Measurements from ENCODE around the gene SNTG2.

SNTG2 gene

DNA sequence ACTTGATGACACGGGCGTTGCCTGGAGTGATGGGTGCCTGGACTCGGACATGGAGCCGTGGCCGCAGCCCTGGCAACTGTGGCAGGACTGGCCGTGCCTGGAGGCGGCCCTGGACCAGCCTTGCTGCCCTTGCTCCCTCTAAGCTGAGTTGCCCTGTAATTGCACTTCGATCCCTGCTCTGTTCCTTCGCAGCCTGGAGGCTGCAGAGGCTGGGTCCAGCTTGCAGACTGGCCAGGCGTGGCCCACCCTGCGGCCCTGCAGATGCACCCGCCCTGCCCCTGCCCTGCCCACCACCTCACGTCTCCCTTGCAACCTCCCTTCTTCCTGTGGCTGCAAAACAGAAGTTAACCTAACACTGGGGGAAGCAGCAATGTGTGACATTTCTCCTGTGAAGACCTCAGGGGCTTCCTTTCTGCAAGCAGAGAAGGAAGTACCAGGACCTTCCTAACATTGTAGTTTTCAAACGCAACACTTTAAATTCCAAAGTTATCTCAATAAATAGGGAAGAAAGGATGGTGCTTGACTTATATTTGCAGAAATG, 288.0 kb downstream of the SNTG2 start:
- Histone ChIP-seq H3K36me3 (ENCODE audit: control insufficient read depth, insufficient read depth, low read length) (no peaks in the 10 kb centered on the region), H3K4me3 (ENCODE audit: low read length) (no peak overlapping the region), H3K27me3 (ENCODE audit: control insufficient read depth, insufficient read depth, low read length) (no peaks in the 10 kb centered on the region), H3K9ac (ENCODE audit: low read length) (no peak overlapping the region), H3K4me1 (ENCODE audit: control insufficient read depth, insufficient read depth, low read length) (no peaks in the 10 kb centered on the region), H3K27ac (ENCODE audit: low read depth, low read length) (no peak overlapping the region)

DNA sequence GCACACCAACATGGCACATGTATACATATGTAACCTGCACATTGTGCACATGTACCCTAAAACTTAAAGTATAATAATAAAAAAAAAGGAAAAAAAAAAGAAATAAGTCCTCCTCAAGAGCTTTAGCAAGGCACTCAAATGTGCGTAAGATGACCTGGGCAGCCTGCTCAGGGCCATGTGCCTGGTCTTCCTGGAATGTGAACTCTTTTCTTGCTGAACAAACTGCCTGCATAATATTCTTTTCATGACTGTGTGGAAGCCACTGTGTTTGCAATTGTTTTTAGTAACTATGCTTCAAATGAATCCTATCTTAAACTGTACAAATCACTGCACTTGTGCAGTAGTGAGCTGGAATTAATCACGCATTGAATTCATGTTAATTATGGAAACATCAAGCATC, 294.5 kb downstream of the SNTG2 start:
- H3K27ac ChIP-seq (ENCODE audit: low read depth, low read length): no peak overlapping the region

DNA sequence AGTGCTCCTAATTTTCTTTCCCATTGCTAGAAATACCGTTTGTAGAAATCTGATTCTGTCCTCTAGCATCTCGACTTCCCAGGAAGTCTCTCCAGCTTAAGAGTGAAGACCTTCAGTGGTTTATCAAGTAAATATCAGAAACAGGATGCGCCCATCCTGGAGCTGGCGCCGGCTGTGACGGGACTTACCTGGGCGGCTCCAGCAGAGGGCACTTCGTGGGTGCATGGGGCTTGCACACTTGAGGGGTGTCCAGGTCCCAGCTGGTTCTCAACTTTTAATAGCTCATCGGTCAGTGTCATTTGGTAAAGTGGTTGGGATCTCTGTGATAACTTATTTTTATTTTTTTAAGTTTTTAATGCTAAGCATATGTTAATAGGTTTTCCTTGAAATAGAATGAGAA, 295.6 kb downstream of the SNTG2 start:
- no peaks in the 10 kb centered on the region for H3K27me3 ChIP-seq (ENCODE audit: control insufficient read depth, insufficient read depth, low read length)
- H3K9ac ChIP-seq (ENCODE audit: low read length): no peak overlapping the region
- no peak overlapping the region for H3K4me3 ChIP-seq (ENCODE audit: low read length)
- H3K36me3 ChIP-seq (ENCODE audit: control insufficient read depth, insufficient read depth, low read length): no peaks in the 10 kb centered on the region
- H3K27ac ChIP-seq (ENCODE audit: low read depth, low read length): no peak overlapping the region
- no peaks in the 10 kb centered on the region for H3K4me1 ChIP-seq (ENCODE audit: control insufficient read depth, insufficient read depth, low read length)

More for the DNA sequence above, 294.5 kb downstream of the SNTG2 start:
- no peak overlapping the region for H3K4me3 ChIP-seq (ENCODE audit: low read length)
- H3K9ac ChIP-seq (ENCODE audit: low read length): no peak overlapping the region
- H3K4me1 ChIP-seq (ENCODE audit: control insufficient read depth, insufficient read depth, low read length): no peaks in the 10 kb centered on the region
- H3K27me3 ChIP-seq (ENCODE audit: control insufficient read depth, insufficient read depth, low read length): no peaks in the 10 kb centered on the region
- H3K36me3 ChIP-seq (ENCODE audit: control insufficient read depth, insufficient read depth, low read length): no peaks in the 10 kb centered on the region

DNA sequence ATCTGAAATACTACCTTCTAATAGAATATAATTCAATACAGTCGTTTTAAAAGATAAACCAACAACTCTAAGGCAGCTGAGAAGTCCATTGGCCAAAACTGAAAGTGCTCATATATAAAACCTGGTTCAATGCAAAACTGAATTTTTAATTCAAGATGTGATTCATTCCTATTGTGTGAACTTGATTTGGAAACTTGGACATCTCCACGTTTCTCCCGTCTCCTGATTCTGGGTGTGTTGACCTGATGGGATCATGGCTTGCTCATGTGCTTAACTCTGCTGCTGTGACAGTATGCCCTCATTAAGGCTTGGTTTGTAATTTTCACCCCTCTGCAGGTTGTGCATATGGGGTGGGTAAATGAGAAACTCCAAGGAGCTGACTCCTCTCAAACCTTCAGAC, 296.3 kb downstream of the SNTG2 start:
- Histone ChIP-seq H3K4me3 (ENCODE audit: low read length) (no peak overlapping the region), H3K4me1 (ENCODE audit: control insufficient read depth, insufficient read depth, low read length) (no peaks in the 10 kb centered on the region), H3K36me3 (ENCODE audit: control insufficient read depth, insufficient read depth, low read length) (no peaks in the 10 kb centered on the region), H3K27ac (ENCODE audit: low read depth, low read length) (no peak overlapping the region), H3K9ac (ENCODE audit: low read length) (no peak overlapping the region), H3K27me3 (ENCODE audit: control insufficient read depth, insufficient read depth, low read length) (no peaks in the 10 kb centered on the region)

DNA sequence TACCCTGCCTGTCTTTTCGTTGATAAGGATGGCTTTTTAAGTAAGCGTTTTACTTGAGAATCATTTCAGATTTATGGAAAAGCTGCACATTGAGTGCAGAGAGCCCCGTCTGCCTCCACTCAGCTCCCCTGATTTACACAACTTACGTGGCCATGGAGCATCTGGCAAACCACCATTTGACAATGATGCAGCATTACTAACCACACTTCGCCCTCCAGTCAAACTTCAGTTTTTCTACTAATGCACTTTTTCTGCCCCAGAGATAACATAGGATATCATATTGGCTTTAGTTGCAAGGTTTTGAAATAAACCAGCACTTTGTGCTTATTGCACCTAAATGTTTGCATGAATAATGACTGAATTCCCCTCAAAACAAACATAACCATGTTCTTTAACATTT, 297.5 kb downstream of the SNTG2 start:
- Histone ChIP-seq H3K36me3 (ENCODE audit: control insufficient read depth, insufficient read depth, low read length) (no peaks in the 10 kb centered on the region), H3K4me1 (ENCODE audit: control insufficient read depth, insufficient read depth, low read length) (no peaks in the 10 kb centered on the region), H3K9ac (ENCODE audit: low read length) (no peak overlapping the region), H3K4me3 (ENCODE audit: low read length) (no peak overlapping the region), H3K27me3 (ENCODE audit: control insufficient read depth, insufficient read depth, low read length) (no peaks in the 10 kb centered on the region), H3K27ac (ENCODE audit: low read depth, low read length) (no peak overlapping the region)

DNA sequence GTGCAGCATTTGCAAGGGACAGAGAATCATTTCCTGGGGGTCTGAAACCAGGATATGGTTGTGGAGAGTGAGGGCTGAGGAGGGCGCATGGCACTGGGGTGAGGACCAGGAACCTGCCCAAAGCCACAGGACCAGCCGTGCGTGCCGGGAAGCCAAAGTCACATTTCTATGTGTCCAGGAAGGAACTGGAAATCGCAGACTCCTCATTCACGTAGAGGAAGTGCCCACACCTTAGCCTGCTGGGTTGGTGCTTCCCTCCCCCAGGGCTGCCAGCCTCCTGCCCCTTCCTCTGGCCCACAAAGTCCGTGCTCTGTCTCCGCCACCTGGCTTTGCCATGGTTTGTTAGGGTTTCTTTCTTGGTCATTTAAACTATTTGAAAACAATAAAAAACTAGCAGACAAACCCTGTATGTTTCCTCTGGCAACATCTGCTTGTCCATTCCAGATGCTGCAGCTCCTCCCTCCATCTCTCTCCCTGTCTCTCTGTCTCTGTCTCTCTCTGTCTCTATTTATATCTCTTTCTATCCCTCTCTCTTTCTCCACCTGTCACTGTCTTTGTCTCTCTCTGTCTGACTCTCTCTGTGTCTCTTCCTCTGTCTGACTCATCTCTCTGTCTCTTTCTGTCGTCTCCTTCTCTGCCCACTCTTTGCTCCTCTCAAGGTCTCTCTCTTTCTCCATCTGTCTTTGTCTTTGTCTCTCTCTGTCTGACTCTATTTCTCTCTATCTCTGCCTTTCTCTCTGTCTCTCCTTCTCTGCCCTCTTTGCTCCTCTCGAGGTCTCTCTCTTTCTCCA, 299.4 kb downstream of the SNTG2 start:
- H3K4me3 ChIP-seq (ENCODE audit: low read length): no peak overlapping the region
- no peaks in the 10 kb centered on the region for H3K36me3 ChIP-seq (ENCODE audit: control insufficient read depth, insufficient read depth, low read length)
- no peaks in the 10 kb centered on the region for H3K4me1 ChIP-seq (ENCODE audit: control insufficient read depth, insufficient read depth, low read length)
- no peaks in the 10 kb centered on the region for H3K27me3 ChIP-seq (ENCODE audit: control insufficient read depth, insufficient read depth, low read length)
- H3K27ac ChIP-seq (ENCODE audit: low read depth, low read length): no peak overlapping the region
- H3K9ac ChIP-seq (ENCODE audit: low read length): no peak overlapping the region

DNA sequence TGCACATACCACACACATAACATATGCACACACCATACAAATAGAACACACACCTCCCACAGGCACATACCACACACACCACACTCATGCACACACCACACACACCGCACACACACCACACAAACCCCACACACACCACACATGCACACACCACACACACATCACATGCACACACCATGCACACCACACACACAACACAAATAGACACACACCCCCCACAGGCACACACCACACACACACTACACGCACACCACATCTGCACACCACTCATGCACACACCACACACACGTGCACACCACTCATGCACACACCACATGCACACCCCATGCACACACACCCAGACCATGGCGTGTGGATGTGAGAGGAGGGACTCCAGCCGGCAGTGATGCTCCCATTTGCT, 300.9 kb downstream of the SNTG2 start:
- H3K4me3 ChIP-seq (ENCODE audit: low read length): no peak overlapping the region
- no peak overlapping the region for H3K9ac ChIP-seq (ENCODE audit: low read length)
- no peaks in the 10 kb centered on the region for H3K27me3 ChIP-seq (ENCODE audit: control insufficient read depth, insufficient read depth, low read length)

DNA sequence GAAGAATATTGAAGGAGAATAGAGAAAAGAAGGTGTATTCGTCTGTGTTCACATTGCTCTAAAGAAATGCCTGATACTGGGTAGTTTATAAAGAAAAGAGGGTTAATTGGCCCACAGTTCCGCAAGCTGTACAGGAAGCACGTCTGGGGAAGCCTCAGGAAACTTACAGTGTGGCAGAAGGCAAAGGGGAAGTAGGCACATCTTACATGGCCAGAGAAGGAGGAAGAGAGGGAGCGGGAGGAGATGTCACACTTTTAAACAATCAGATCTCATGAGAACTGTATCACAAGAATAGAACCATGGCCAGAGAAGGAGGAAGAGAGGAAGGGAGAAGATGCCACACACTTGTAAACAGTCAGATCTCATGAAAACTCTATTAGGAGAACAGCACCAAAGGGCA, 303.0 kb downstream of the SNTG2 start:
- H3K27me3 ChIP-seq (ENCODE audit: control insufficient read depth, insufficient read depth, low read length): no peaks in the 10 kb centered on the region
- H3K36me3 ChIP-seq (ENCODE audit: control insufficient read depth, insufficient read depth, low read length): no peaks in the 10 kb centered on the region
- no peak overlapping the region for H3K4me3 ChIP-seq (ENCODE audit: low read length)
- no peak overlapping the region for H3K27ac ChIP-seq (ENCODE audit: low read depth, low read length)
- no peaks in the 10 kb centered on the region for H3K4me1 ChIP-seq (ENCODE audit: control insufficient read depth, insufficient read depth, low read length)
- H3K9ac ChIP-seq (ENCODE audit: low read length): no peak overlapping the region

More for the DNA sequence above, 300.9 kb downstream of the SNTG2 start:
- Histone ChIP-seq H3K27ac (ENCODE audit: low read depth, low read length) (no peak overlapping the region), H3K36me3 (ENCODE audit: control insufficient read depth, insufficient read depth, low read length) (no peaks in the 10 kb centered on the region), H3K4me1 (ENCODE audit: control insufficient read depth, insufficient read depth, low read length) (no peaks in the 10 kb centered on the region)

DNA sequence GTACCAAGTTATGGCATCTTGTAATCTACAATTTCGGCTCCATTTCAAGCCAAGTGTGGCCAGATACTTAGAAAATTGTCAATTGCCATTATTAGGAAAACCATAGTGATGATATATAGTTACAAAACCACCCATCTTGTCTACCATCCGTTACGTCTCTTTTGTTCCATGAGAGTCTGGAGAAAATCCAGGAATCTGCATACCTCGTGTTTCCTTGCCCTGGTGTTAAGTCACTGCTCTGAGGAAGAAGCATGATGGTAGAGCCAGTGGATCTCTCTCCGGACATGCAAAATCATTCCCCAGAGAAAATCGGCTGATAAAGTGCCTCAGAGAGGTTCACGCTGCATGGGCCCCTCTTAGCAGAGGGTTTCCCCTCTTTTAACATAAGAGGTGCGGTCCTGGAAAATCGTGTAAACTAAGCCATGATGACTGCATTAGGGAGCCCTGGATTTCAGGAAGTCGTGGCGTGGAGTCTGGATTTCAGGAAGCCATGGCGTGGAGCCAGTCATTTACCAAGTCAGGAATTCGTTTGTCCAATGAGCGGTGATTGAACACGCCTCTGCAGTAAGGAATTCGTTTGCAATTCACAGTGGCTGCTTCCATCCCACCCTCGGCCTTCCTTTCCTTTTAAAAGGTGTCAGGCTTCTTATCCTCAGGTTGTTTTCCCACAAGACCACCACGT, 304.2 kb downstream of the SNTG2 start:
- Histone ChIP-seq H3K9ac (ENCODE audit: low read length) (no peak overlapping the region), H3K36me3 (ENCODE audit: control insufficient read depth, insufficient read depth, low read length) (no peaks in the 10 kb centered on the region), H3K27me3 (ENCODE audit: control insufficient read depth, insufficient read depth, low read length) (no peaks in the 10 kb centered on the region), H3K4me1 (ENCODE audit: control insufficient read depth, insufficient read depth, low read length) (no peaks in the 10 kb centered on the region), H3K27ac (ENCODE audit: low read depth, low read length) (no peak overlapping the region), H3K4me3 (ENCODE audit: low read length) (no peak overlapping the region)

DNA sequence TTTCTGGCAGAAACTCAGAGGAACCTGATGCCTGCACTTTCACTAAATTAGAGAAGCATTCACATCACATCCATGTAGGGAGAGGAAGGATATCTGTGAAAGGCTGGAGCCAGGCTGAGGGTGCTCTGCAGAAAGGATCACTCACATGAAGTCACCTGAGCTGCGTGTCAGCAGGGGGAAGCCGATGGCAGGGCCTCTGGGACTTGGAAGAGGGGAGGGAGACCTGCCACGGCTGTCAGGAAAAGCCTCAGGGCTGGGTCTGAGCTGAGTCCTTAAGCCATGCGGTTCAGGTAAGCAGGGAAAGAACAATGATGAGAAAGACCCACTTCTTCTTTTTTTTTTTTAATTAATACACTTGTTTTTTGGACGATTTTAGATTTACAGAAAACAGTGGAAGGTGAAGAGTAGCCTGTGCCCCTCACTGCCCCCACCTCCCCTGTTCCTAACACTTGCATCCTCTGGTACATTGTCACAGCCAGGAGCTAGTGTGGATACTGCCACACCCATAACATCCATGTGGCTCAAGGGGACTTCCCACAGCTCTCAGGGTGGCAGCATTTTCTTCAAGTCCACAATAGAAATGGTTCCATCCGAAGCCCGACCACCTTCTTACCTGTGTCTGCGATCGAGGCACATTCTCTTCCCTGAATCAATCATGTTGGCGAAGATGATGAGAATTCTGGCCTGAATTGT, 306.1 kb downstream of the SNTG2 start:
- no peaks in the 10 kb centered on the region for H3K4me1 ChIP-seq (ENCODE audit: control insufficient read depth, insufficient read depth, low read length)
- no peak overlapping the region for H3K9ac ChIP-seq (ENCODE audit: low read length)
- no peak overlapping the region for H3K27ac ChIP-seq (ENCODE audit: low read depth, low read length)
- no peaks in the 10 kb centered on the region for H3K36me3 ChIP-seq (ENCODE audit: control insufficient read depth, insufficient read depth, low read length)
- H3K27me3 ChIP-seq (ENCODE audit: control insufficient read depth, insufficient read depth, low read length): no peaks in the 10 kb centered on the region
- no peak overlapping the region for H3K4me3 ChIP-seq (ENCODE audit: low read length)

DNA sequence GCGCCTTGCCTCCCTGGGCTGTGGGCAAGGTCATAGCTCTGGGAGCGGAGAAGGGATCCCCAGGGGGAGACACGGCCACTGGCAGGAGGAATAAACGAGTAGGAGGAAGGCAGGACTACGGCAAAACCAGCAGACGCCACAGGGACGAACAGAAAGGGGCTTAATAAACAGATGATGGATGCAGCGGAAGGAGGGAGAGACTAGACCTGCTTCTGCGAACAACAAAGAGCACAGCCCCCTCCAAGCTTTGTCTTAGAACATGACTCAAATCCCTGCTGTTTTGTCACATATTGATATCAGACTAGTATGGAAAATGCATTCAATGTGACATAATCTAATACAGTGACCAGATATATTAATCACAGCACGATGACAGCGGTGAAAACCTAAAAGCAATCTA, 306.7 kb downstream of the SNTG2 start:
- Histone ChIP-seq H3K4me3 (ENCODE audit: low read length) (no peak overlapping the region), H3K4me1 (ENCODE audit: control insufficient read depth, insufficient read depth, low read length) (no peaks in the 10 kb centered on the region), H3K27me3 (ENCODE audit: control insufficient read depth, insufficient read depth, low read length) (no peaks in the 10 kb centered on the region), H3K9ac (ENCODE audit: low read length) (no peak overlapping the region), H3K36me3 (ENCODE audit: control insufficient read depth, insufficient read depth, low read length) (no peaks in the 10 kb centered on the region), H3K27ac (ENCODE audit: low read depth, low read length) (no peak overlapping the region)

DNA sequence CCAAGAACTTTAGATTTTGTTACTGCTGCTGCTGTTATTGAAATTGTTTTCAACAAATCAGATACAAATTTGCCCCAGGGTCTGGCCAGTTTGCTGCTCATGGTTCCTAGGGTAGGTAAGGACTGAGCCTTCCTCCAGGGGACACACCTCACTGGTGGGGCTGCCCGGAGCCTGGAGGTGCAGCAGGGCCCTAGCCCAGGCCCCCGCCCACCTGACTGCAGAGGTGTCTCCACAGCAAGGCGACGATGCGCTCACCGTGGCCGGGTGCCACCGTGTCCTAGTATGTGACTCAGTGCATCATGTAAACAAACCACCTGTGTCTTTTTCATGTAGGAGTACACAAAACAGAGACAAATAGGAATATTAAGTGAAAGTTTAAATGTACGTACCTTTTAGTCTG, 309.1 kb downstream of the SNTG2 start:
- Histone ChIP-seq H3K36me3 (ENCODE audit: control insufficient read depth, insufficient read depth, low read length) (no peaks in the 10 kb centered on the region), H3K4me3 (ENCODE audit: low read length) (no peak overlapping the region), H3K27ac (ENCODE audit: low read depth, low read length) (no peak overlapping the region), H3K9ac (ENCODE audit: low read length) (no peak overlapping the region), H3K27me3 (ENCODE audit: control insufficient read depth, insufficient read depth, low read length) (no peaks in the 10 kb centered on the region), H3K4me1 (ENCODE audit: control insufficient read depth, insufficient read depth, low read length) (no peaks in the 10 kb centered on the region)

Data from rectal smooth muscle tissue (tissue), 1 donor.